Measurements from ENCODE around the gene ABCB4. TPM values are rescaled to one million over a fixed set of nuclear protein-coding genes. Genes with fewer than 3 reads are reported as not detected.
A peak's percentile ranks its signal among the peaks of the same experiment; 100 is the strongest.

ABCB4 gene
- polyA plus RNA-seq (2011; rRNA removed) (0.02 and 0.05 TPM in 2 replicates), polyA minus RNA-seq (2011; rRNA and poly(A)+ RNA removed) (not detected in 2 replicates)

GRCh38 chr7:87475359-87476178 lies at the start of gene ABCB4:
Gene ABCB4 (minus strand): TSS chr7:87475680. CDS start chr7:87475465, 215 bp downstream.
- no peak for DNase-seq (ENCODE audit: low read depth, low spot score)
- Histone ChIP-seq H3K4me3 (ENCODE audit: low read depth, low read length) (peak within 1 kb of the TSS; percentile 31), H3K27ac (ENCODE audit: low read depth, low read length) (no peak within 1 kb of the TSS), H3K9me3 (ENCODE audit: control insufficient read depth, insufficient read depth, low read length) (no peaks in the 10 kb centered on the region), H3K27me3 (ENCODE audit: control insufficient read depth, insufficient read depth, low read length) (peaks cover 15% of the 10 kb centered on the region)
- ChIA-PET CTCF (no interaction called here), POLR2A (no interaction called here)
- TF ChIP-seq, protein P1, sequence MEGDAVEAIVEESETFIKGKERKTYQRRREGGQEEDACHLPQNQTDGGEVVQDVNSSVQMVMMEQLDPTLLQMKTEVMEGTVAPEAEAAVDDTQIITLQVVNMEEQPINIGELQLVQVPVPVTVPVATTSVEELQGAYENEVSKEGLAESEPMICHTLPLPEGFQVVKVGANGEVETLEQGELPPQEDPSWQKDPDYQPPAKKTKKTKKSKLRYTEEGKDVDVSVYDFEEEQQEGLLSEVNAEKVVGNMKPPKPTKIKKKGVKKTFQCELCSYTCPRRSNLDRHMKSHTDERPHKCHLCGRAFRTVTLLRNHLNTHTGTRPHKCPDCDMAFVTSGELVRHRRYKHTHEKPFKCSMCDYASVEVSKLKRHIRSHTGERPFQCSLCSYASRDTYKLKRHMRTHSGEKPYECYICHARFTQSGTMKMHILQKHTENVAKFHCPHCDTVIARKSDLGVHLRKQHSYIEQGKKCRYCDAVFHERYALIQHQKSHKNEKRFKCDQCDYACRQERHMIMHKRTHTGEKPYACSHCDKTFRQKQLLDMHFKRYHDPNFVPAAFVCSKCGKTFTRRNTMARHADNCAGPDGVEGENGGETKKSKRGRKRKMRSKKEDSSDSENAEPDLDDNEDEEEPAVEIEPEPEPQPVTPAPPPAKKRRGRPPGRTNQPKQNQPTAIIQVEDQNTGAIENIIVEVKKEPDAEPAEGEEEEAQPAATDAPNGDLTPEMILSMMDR (IDR thresholded peaks at IDR 0.05; ENCODE audit: low read depth, low read length) = no peak

DNA sequence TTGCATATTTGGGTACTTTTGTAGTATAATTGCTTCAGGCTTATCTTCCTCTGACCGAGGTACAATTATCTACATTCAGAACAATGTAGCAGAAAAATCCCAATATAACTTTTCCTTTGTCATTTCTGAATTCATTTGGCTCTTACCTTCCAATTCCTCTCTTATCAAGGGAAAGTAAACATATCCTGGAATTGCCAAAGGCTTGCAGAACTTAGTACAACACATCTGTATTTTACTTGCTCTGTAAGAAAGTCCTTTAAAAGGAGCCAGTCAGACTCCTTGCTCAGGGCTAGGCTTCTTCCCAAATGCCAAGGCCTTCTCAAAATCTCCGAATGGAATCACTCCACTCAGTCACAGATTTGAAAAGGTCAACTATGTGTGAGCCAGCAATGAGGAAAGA lies 43.3 kb upstream of the ABCB4 start:
- H3K27me3 ChIP-seq (ENCODE audit: control insufficient read depth, insufficient read depth, low read length) = no peaks in the 10 kb centered on the region
- CTCF ChIA-PET = no interaction called here

GRCh38 chr7:87517891-87518290 lies 42.4 kb upstream of the ABCB4 start:
- TF ChIP-seq, protein P1 (IDR thresholded peaks at IDR 0.05; ENCODE audit: low read depth, low read length) = no peak
- no peak for DNase-seq (ENCODE audit: low read depth, low spot score)
- H3K4me3 ChIP-seq (ENCODE audit: low read depth, low read length) = no peak overlapping the region
- H3K9me3 ChIP-seq (ENCODE audit: control insufficient read depth, insufficient read depth, low read length) = no peaks in the 10 kb centered on the region
- ChIA-PET CTCF (interaction anchor here (1.1 kb wide), 1 partner anchor 12 kb away, joined by 3 read pairs; no protein-coding TSS in a partner anchor), POLR2A (no interaction called here)
- H3K27ac ChIP-seq (ENCODE audit: low read depth, low read length) = no peak overlapping the region
- H3K27me3 ChIP-seq (ENCODE audit: control insufficient read depth, insufficient read depth, low read length) = no peaks in the 10 kb centered on the region

More for the DNA sequence above, 43.3 kb upstream of the ABCB4 start:
- Histone ChIP-seq H3K4me3 (ENCODE audit: low read depth, low read length) (no peak overlapping the region), H3K9me3 (ENCODE audit: control insufficient read depth, insufficient read depth, low read length) (no peaks in the 10 kb centered on the region), H3K27ac (ENCODE audit: low read depth, low read length) (no peak overlapping the region)
- DNase-seq (ENCODE audit: low read depth, low spot score) = no peak
- POLR2A ChIA-PET = no interaction called here
- TF ChIP-seq, protein P1 (IDR thresholded peaks at IDR 0.05; ENCODE audit: low read depth, low read length) = no peak

- Histone ChIP-seq H3K9me3 (ENCODE audit: control insufficient read depth, insufficient read depth, low read length) (no peaks in the 10 kb centered on the region), H3K27ac (ENCODE audit: low read depth, low read length) (no peak overlapping the region), H3K27me3 (ENCODE audit: control insufficient read depth, insufficient read depth, low read length) (no peaks in the 10 kb centered on the region), H3K4me3 (ENCODE audit: low read depth, low read length) (no peak overlapping the region)
- POLR2A ChIA-PET = interaction anchor here (0.6 kb wide), 1 partner anchor 369 kb away, joined by 14 read pairs; no protein-coding TSS in a partner anchor
- no peak for DNase-seq (ENCODE audit: low read depth, low spot score)
- CTCF ChIA-PET = interaction anchor here (1.1 kb wide), 1 partner anchor 11 kb away, joined by 3 read pairs; no protein-coding TSS in a partner anchor
- TF ChIP-seq, protein P1 (IDR thresholded peaks at IDR 0.05; ENCODE audit: low read depth, low read length) = no peak
Observed at GRCh38 chr7:87517136-87517815, 41.8 kb upstream of the ABCB4 start.

All from AG04450 (cell line).